Measurements from ENCODE around the gene SPATA19. TPM values are rescaled to one million over a fixed set of nuclear protein-coding genes. Genes with fewer than 3 reads are reported as not detected.

SPATA19 gene
- total and polyA plus RNA-seq, 4 donors: not detected

DNA sequence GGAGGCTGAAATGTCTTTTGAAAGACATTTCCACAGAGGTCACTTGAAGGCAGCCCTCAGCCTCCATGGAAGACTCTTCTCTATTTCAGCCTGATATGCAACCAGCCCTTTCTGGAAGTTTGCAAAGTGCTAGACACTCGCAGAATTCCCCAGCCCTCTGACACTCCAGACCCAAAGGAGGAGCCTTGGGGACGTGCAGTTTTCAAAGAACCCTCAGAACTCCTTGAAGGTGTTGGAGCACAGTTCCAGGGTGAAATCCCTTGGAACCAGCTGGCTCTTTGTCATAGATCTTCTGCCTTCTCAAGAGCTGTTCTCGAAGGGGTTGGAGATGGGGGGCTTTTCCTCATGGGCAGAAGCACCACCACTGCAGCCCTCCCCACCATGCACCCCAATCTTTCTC is 19.6 kb downstream of the SPATA19 start:
- TF ChIP-seq FOXA1 (IDR thresholded peaks at IDR 0.05): no peak
- TF ChIP-seq, protein P1, sequence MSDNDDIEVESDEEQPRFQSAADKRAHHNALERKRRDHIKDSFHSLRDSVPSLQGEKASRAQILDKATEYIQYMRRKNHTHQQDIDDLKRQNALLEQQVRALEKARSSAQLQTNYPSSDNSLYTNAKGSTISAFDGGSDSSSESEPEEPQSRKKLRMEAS (IDR thresholded peaks at IDR 0.05): no peak
- TF ChIP-seq, protein P2, sequence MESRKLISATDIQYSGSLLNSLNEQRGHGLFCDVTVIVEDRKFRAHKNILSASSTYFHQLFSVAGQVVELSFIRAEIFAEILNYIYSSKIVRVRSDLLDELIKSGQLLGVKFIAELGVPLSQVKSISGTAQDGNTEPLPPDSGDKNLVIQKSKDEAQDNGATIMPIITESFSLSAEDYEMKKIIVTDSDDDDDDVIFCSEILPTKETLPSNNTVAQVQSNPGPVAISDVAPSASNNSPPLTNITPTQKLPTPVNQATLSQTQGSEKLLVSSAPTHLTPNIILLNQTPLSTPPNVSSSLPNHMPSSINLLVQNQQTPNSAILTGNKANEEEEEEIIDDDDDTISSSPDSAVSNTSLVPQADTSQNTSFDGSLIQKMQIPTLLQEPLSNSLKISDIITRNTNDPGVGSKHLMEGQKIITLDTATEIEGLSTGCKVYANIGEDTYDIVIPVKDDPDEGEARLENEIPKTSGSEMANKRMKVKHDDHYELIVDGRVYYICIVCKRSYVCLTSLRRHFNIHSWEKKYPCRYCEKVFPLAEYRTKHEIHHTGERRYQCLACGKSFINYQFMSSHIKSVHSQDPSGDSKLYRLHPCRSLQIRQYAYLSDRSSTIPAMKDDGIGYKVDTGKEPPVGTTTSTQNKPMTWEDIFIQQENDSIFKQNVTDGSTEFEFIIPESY (IDR thresholded peaks at IDR 0.05): no peak
- TF ChIP-seq GABPA (IDR thresholded peaks at IDR 0.05 in 1 of 2, conservative IDR thresholded peaks at IDR 0.05 in 1 of 2): no peak
- TF ChIP-seq, protein P3, sequence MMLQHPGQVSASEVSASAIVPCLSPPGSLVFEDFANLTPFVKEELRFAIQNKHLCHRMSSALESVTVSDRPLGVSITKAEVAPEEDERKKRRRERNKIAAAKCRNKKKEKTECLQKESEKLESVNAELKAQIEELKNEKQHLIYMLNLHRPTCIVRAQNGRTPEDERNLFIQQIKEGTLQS (IDR thresholded peaks at IDR 0.05): no peak
- TF ChIP-seq, protein P4, sequence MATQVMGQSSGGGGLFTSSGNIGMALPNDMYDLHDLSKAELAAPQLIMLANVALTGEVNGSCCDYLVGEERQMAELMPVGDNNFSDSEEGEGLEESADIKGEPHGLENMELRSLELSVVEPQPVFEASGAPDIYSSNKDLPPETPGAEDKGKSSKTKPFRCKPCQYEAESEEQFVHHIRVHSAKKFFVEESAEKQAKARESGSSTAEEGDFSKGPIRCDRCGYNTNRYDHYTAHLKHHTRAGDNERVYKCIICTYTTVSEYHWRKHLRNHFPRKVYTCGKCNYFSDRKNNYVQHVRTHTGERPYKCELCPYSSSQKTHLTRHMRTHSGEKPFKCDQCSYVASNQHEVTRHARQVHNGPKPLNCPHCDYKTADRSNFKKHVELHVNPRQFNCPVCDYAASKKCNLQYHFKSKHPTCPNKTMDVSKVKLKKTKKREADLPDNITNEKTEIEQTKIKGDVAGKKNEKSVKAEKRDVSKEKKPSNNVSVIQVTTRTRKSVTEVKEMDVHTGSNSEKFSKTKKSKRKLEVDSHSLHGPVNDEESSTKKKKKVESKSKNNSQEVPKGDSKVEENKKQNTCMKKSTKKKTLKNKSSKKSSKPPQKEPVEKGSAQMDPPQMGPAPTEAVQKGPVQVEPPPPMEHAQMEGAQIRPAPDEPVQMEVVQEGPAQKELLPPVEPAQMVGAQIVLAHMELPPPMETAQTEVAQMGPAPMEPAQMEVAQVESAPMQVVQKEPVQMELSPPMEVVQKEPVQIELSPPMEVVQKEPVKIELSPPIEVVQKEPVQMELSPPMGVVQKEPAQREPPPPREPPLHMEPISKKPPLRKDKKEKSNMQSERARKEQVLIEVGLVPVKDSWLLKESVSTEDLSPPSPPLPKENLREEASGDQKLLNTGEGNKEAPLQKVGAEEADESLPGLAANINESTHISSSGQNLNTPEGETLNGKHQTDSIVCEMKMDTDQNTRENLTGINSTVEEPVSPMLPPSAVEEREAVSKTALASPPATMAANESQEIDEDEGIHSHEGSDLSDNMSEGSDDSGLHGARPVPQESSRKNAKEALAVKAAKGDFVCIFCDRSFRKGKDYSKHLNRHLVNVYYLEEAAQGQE (IDR thresholded peaks at IDR 0.05): no peak
- no peak for TF ChIP-seq RAD21 (IDR thresholded peaks at IDR 0.05)
- TF ChIP-seq HNF4A (conservative IDR thresholded peaks at IDR 0.05): no peak
- no peak for TF ChIP-seq EGR1 (IDR thresholded peaks at IDR 0.05; ENCODE audit: low read depth in 2 of 2)
- no peak for TF ChIP-seq JUND (IDR thresholded peaks at IDR 0.05)
- TF ChIP-seq NR2F2 (IDR thresholded peaks at IDR 0.05): no peak
- TF ChIP-seq SP1 (IDR thresholded peaks at IDR 0.05): no peak
- H3K36me3 ChIP-seq (ENCODE audit: control insufficient read depth in 4 of 4, insufficient read depth in 3 of 4, low read depth in 1 of 4, low read length in 3 of 4): no peaks in the 10 kb centered on the region
- H3K4me1 ChIP-seq (ENCODE audit: control insufficient read depth in 4 of 4, insufficient read depth in 4 of 4, low read length in 3 of 4): no peaks in the 10 kb centered on the region
- no peak overlapping the region for H3K9ac ChIP-seq (ENCODE audit: low read depth in 1 of 2, low read length in 2 of 2)
- H3K27me3 ChIP-seq (ENCODE audit: control insufficient read depth in 4 of 4, insufficient read depth in 4 of 4, low read length in 3 of 4): no peaks in the 10 kb centered on the region
- 40% methylated on average over 3 of the region's 3 CpGs for WGBS
- no peak overlapping the region for H3K27ac ChIP-seq (ENCODE audit: low read depth in 1 of 2, low read length in 2 of 2)
- DNase-seq (ENCODE audit: low spot score): peak; percentile 9
- H3K4me3 ChIP-seq (ENCODE audit: low read depth in 1 of 3, low read length in 3 of 3): no peak overlapping the region
- no peaks in the 10 kb centered on the region for H3K9me3 ChIP-seq (ENCODE audit: control insufficient read depth in 4 of 4, low read length in 3 of 4)

DNA sequence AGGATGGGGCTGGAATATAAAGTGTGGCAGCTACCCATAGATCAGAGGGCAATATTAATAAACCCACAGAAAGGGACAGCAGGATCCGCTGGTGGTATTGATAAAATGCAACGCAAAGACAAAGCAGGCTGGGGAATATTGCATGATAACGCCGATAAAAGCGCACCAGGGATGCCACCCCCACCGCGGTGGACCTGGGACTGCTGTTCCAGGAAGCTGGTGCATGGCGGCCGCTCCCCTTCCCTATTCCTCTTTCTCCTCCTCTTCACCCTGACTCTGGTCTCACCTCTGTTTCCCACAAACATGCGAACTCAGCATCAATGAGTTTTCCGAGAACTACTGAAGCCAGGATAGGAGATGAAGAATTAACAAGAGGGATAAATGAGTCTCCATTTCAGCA is 20.2 kb downstream of the SPATA19 start:
- Histone ChIP-seq H3K9ac (ENCODE audit: low read depth in 1 of 2, low read length in 2 of 2) (no peak overlapping the region), H3K36me3 (ENCODE audit: control insufficient read depth in 4 of 4, insufficient read depth in 3 of 4, low read depth in 1 of 4, low read length in 3 of 4) (no peaks in the 10 kb centered on the region), H3K27me3 (ENCODE audit: control insufficient read depth in 4 of 4, insufficient read depth in 4 of 4, low read length in 3 of 4) (no peaks in the 10 kb centered on the region), H3K27ac (ENCODE audit: low read depth in 1 of 2, low read length in 2 of 2) (no peak overlapping the region), H3K9me3 (ENCODE audit: control insufficient read depth in 4 of 4, low read length in 3 of 4) (no peaks in the 10 kb centered on the region), H3K4me1 (ENCODE audit: control insufficient read depth in 4 of 4, insufficient read depth in 4 of 4, low read length in 3 of 4) (no peaks in the 10 kb centered on the region), H3K4me3 (ENCODE audit: low read depth in 1 of 3, low read length in 3 of 3) (no peak overlapping the region)
- 86% methylated on average over 11 of the region's 11 CpGs for WGBS
- peak; percentile 1 for DNase-seq (ENCODE audit: low spot score)
- TF ChIP-seq YY1 (IDR thresholded peaks at IDR 0.05): no peak
- TF ChIP-seq FOXA2 (IDR thresholded peaks at IDR 0.05): no peak
- TF ChIP-seq, protein P2 (IDR thresholded peaks at IDR 0.05): no peak
- TF ChIP-seq, protein P3 (IDR thresholded peaks at IDR 0.05): no peak
- TF ChIP-seq, protein P5, sequence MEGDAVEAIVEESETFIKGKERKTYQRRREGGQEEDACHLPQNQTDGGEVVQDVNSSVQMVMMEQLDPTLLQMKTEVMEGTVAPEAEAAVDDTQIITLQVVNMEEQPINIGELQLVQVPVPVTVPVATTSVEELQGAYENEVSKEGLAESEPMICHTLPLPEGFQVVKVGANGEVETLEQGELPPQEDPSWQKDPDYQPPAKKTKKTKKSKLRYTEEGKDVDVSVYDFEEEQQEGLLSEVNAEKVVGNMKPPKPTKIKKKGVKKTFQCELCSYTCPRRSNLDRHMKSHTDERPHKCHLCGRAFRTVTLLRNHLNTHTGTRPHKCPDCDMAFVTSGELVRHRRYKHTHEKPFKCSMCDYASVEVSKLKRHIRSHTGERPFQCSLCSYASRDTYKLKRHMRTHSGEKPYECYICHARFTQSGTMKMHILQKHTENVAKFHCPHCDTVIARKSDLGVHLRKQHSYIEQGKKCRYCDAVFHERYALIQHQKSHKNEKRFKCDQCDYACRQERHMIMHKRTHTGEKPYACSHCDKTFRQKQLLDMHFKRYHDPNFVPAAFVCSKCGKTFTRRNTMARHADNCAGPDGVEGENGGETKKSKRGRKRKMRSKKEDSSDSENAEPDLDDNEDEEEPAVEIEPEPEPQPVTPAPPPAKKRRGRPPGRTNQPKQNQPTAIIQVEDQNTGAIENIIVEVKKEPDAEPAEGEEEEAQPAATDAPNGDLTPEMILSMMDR (IDR thresholded peaks at IDR 0.05; ENCODE audit: low read depth, low read length, missing input control): no peak
- no peak for TF ChIP-seq NR2F2 (IDR thresholded peaks at IDR 0.05)
- TF ChIP-seq GABPA (IDR thresholded peaks at IDR 0.05 in 1 of 2, conservative IDR thresholded peaks at IDR 0.05 in 1 of 2): no peak
- no peak for TF ChIP-seq EGR1 (IDR thresholded peaks at IDR 0.05; ENCODE audit: low read depth in 2 of 2)
- TF ChIP-seq SP1 (IDR thresholded peaks at IDR 0.05): no peak
- TF ChIP-seq, protein P4 (IDR thresholded peaks at IDR 0.05): no peak
- no peak for TF ChIP-seq RAD21 (IDR thresholded peaks at IDR 0.05)
- TF ChIP-seq JUND (IDR thresholded peaks at IDR 0.05): no peak
- TF ChIP-seq FOXA1 (IDR thresholded peaks at IDR 0.05): no peak
- no peak for TF ChIP-seq TAF1 (conservative IDR thresholded peaks at IDR 0.05)
- TF ChIP-seq RXRA (IDR thresholded peaks at IDR 0.05): no peak
- TF ChIP-seq HNF4G (IDR thresholded peaks at IDR 0.05): no peak

All from liver (tissue), 9 donors.